HG03457 (cell line): ENCODE measurements around the gene GNL2.
A peak's percentile ranks its signal among the peaks of the same experiment; 100 is the strongest.
"Not testable (repeated sequence)": the region's sequence is repeated elsewhere in the genome, so short reads cannot be mapped to it uniquely, and the experiment has no call there.

Source experiments
- ATAC-seq: cut with Tn5 transposase; IDR thresholded peaks from one replicate; pipeline ENCODE4 v1.9.1; 2021; ENCODE audit warnings: moderate number of reproducible peaks; ENCODE audit not compliant: unreplicated experiment

Gene GNL2

DNA sequence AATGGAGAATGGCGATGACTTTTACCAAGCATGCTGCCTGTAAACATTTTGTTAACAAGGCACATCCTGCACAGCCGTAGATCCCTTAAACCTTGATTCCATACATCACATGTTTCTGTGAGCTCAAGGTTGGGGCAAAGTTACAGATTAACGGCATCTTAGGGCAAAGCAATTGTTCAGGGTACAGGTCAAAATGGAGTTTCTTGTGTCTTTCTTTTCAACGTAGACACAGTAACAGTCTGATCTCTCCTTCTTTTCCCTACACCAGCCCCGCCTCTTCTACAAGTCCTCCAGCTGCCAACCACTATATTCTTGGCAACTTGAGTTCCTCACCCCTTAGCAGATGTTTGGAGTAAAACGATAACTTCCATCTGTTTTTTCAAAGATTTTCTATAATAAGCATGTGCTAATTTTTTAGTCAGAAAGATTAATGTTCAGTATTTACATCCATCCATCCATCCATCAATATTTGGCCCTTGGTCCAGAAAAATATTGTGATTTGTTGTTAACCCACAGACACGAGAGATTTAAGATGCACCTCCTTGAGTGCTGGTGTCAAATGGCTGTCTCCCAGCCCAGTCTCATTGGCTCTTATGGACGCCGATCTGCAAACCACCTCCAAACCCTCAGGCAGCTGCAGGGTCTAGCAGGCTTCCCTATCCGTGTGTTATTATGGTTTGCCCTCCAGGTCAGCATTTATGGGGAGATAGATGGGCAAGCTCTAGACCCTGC is 35.2 kb downstream of the GNL2 start:
- ATAC-seq, result no peak

DNA sequence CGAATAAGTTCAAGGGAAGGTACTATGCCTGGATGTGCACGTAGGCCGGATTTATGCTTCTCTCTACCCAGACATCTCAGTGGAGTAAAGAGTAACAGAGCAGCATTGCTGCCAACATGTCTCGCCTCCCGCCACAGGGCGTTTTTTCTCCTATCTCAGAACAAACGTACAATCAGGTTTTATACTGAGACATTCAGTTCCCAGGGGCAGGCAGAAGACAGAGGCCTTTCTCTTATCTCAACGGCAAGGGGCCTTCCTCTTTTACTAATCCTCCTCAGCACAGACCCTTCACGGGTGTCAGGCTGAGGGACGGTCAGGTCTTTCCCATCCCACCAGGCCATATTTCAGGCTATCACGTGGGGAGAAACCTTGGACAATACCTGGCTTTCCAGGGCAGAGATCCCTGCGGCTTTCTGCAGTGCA is 35.8 kb downstream of the GNL2 start:
- ATAC-seq, result not testable (repeated sequence)

DNA sequence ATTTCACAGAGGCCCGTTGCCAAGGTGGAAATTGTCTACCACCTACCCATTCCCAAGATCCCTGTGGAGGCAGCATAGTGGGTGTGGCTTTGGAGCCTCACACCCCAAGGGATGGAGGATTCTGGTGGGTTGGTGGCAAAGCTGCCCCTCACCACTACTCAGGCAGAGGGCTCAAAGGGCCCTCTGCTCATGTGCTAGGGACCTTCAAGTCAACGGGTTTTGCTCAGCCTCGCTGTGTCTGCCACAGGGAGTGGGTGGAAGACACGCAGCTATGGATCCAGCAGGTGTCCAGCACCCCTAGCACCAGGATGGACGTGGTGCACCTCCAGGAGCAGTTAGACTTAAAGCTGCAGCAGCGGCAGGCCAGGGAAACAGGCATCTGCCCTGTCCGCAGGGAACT is 36.7 kb downstream of the GNL2 start:
- no peak for ATAC-seq

DNA sequence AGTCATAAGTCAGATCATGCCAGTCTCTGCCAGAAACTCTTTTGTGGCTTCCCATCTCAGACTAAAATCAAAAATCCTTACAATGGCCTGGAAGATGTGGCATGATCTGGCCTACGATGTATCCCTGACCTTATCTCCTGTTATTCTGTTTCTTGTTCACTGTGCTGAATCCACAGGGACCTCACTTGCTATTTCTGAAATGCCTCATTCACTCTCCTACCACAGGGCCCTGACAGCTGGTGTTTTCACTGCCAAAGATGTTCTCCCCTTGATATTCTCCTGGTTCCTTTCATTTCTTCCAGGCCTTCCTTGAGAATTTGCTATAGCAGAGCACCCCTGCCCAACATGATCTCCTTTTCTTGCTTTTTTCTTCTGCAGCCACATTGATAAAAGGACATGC is 37.3 kb downstream of the GNL2 start:
- ATAC-seq, result no peak

DNA sequence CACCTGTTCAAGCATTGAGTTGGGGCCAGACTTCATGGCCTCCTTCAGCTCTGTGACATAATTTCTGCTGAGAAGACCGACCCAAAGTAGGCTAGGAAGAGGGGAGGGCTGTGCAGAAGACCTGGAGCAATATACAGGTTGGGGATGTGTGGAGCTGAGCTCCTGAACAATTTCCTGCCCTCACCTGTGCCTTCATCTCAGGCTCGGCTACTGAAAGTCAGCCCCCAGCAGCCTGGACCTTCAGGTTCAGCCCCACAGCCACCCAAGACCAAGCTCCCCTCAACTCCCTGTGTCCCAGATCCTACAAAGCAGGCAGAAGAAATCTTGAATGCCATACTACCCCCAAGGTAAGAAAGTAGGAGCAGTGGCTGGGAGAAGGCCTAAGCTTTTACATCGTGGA is 38.3 kb downstream of the GNL2 start:
- ATAC-seq, result no peak

DNA sequence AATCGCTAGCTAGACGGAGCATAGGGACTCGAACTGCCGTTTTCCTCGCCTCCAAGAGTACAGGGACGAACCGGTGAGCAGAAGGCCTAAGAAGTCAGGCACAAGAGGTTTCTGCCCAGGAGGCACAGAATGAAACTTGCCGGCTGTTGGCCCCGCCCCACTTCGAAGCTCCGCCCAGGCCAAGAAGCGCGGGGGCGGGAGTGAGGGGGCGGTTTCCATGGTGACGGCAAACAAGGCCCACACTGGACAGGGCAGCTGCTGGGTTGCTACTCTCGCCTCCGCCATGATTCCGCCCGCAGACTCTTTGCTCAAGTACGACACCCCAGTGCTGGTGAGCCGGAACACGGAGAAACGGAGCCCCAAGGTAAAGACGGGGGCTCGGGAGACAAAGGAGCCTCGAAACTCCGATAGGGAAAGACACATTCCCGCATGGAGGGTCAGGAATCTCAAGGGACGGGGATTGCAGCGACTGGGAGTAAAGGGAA is 39.0 kb downstream of the GNL2 start, which contains the start of gene DNALI1:
Gene DNALI1, plus strand, starts transcription at position 229 of the 485 bp plus-strand sequence. Its CDS starts 55 bp downstream, at position 284.
- ATAC-seq, result no peak

DNA sequence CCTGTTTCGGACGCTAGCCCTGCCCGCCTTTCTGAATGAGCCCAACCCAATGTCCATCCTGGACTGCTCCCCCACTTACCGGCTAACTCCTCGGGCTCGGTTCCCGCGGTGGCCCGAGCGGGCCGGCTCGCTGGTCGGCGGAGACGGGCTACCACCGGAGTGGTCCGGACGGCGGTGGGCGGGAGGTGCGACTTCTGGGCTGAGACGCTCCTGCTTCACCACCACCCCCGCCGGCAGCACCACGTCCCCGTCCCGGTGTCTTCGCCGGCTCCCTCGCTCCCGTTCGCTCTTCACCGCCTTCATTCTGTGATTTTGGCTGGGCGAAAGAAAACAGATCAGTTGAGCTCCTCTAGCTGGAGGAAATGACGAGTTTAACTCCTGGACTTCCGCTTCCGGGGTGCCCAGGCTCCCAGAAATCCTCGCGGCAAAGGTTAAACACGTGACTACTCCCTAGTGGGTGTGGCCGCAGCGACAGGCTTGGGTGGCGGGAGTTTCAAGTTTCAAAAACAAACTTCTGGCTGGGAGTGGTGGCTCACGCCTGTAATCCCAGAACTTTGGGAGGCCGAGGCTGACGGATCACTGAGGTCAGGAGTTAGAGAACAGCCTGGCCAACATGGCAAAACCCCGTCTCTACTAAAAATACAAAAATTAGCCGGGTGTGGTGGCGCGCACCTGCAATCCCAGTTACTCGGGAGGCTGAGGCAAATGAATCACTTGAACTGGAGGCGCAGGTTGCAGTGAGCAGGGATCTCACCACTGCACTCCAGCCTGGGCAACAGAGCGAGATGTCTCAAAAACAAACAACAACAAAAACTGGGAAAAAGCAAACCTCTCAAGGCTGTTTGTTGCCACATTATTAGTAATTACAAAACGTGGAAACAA is 41.6 kb downstream of the GNL2 start, which contains the start of gene SNIP1:
Gene SNIP1, minus strand, starts transcription at position 367 of the 882 bp plus-strand sequence. Its CDS starts 64 bp downstream, at position 303.
- ATAC-seq, result peak; percentile 53

DNA sequence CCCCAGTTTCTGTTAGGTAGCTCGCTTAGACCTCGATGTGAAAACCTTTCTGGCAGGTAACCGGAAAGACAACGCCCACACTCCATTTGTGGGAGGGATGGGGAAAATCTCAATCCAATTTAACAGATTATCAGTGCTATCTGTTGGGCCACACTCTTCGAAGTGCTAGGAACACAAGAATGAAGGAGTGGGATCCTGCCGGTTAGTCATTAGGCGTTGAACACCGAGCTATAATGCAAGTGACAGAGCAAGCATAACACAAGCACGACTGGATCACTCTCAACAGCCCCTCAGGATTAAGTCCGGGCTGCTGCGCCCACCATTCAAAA is 42.2 kb downstream of the GNL2 start:
- ATAC-seq, result no peak

DNA sequence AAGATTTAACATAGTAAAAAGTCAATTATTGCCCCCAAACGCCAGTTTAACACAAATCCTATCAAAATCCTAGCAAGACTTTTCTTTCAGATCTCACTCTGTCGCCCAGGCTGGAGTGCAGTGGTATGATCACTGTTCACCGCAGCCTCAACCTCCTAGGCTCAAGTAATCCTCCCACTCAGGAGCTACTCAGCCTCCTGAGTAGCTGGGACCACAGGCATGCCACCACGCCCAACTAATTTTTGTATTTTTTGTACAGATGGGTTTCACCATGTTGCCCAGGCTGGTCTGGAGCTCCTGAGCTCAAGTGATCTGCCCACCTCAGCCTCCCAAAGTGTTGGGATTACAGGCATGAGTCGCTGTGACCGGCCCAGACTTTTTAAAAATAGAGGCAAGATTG is 46.4 kb downstream of the GNL2 start:
- ATAC-seq, result no peak

DNA sequence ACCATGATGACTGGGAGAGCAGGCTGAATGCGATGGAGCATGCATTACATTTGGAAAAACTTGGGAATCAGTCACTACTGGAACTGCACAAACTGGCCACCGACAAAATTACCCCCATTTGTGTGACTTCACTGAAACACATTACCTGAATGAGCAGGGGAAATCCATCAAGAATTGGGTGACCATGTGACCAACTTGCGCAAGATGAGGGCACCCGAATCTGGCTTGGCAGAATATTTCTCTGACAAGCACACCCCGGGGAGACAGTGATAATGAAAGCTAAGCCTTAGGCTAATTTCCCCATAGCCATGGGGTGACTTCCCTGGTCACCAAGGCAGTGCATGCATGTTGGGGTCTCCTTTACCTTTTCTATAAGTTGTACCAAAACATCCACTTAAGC is 50.7 kb downstream of the GNL2 start:
- ATAC-seq, result no peak

DNA sequence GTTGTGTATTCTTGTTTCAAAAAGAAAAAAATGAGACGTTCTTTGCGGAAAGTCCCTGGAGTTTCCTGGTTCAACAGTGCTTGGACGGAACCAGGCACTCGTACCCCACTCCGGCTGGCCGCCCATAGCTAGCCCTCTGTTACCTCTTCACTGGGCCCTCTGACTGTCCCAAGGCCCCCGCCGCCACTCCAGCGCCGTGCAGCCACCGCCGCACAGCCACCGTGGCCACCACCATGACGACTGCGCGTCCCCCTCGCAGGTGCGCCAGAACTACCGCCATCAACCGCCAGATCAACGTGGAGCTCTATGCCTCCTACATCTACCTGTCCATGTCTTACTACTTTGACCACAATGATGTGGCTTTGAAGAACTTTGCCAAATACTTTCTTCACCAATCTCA is 51.2 kb downstream of the GNL2 start:
- no peak for ATAC-seq

DNA sequence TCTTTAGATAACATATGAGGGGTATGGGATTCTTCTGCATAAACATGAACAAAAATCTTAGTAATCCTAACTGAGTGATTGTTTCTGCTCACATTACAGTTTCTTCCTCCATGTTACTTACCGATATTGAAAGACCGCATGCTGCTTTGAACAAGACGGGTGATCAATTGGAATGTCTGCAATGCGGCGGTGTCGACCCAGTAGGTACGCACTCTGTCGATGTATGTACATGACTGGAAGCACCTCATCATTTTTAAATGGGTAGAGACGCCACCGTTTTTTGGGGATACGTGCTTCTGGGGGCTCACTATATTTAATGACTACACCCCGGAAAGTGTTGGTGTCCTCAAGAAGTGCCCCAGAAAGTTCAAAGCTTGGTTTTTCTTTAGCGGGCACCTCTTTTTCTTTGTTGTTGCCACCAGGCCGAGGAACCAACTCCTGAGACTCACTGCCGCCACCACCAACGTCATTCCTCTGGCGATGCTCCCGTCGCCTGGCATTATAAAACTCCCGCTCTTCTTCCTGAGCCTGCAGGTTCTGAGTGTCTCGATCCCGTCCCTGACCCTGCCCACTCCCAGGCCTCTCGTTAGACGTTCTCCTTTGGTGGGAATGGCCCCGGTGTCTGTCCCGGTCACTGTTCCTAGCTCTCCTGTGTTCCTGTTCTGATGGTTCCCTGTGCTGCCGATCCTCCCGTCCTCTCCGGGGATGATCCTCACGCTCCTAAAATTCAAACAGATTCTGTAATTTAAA is 55.5 kb downstream of the GNL2 start:
- no peak for ATAC-seq

DNA sequence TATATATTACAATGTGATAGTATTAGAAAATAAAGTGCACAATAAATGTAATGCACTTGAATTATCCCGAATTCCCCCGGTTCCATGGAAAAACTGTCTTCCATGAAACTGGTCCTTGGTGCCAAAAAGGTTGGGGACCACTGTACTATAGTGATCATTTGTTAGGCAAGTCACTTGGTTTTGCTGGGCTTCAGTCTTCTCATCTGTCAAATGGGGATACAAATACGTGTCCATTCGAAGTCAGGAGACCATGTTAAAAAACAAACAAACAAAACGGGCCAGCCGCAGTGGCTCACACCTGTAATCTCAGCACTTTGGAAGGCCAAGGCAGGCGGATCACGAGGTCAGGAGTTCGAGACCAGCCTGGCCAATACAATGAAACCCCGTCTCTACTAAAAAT is 56.6 kb downstream of the GNL2 start:
- ATAC-seq, result not testable (repeated sequence)

DNA sequence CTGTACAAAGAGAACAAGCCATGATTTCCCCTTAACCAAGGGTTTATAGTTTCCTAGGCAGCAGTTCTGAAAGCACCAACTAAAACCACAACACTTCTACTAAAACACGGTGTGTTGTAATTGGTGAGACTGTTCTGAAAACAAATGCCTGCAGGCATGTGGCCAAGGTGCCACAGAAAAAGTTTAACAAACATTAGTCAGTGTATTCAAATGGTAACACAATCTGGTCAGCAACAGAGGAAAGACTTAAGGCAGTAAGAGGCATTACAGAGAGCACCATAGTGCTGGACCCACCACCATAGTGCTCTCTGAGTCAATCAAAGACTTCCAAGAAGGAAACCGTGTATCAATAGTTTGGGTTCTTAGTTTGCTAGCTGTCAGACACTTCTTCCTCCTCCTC is 58.4 kb downstream of the GNL2 start:
- ATAC-seq, result no peak

DNA sequence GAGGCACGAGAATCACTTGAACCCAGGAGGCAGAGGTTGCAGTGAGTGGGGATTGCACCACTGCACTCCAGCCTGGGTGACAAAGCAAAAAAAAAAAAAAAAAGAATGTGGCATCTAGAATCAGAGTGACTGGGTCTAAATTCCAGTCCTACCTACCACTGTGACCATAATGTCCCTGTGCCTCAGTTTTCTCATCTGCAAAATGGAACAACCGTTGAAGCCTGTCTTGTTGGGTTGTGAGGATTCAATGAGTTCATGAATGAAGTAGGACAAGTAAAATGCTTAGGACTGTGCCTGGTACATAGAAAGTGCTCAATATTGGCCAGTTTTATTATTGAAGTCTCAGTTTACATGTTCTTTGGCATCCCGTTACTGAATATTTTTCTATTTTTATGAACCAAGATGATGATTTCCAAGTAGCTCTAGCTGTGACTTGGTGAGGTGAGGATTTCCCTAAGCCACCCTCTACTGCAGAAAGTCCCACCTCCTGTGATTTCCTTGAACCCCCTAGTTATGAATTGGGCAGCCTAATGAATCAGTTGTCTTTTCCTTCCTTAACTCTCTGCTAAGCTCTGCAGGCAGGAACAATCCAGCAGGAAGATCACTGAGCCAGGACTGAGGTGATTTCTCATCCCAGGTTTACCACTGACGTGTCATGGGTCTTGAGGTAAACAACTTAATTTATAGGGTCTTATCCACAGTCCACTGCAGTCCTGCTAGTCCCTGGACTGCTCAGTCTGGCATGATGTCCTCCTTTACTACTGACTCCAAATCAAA is 62.2 kb downstream of the GNL2 start:
- ATAC-seq, result no peak

DNA sequence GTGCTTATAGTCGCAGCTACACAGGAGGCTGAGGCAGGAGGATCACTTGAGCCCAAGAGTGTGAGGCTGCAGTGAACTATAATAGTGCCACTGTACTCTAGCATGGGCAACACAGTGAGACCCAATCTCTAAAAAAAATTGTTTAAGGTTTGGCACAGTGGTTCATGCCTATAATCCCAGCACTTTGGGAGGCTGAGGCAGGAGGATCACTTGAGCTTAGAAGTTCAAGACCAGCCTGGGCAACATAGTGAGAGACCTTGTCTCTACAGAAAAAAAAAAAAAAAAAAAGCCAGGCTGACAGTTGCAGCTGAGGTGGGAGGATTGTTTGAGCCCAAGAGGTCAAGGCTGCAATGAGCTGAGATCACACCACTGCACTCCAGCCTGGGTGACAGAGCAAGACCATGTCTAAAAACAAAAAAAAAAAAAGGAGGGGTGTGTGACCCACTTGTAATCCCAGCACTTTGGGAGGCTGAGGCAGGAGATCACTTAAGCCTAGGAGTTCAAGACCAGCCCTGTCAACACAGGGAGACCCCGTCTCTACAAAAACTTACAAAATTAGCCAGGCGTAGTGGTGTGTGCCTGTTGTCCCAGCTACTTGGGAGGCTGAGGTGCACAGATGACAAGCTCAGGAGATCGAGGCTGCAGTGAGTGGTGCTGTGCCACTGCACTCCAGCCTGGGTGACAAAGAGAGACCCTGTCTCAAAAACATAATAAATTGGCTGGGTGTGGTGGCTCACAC is 63.1 kb downstream of the GNL2 start:
- ATAC-seq, result not testable (repeated sequence)

DNA sequence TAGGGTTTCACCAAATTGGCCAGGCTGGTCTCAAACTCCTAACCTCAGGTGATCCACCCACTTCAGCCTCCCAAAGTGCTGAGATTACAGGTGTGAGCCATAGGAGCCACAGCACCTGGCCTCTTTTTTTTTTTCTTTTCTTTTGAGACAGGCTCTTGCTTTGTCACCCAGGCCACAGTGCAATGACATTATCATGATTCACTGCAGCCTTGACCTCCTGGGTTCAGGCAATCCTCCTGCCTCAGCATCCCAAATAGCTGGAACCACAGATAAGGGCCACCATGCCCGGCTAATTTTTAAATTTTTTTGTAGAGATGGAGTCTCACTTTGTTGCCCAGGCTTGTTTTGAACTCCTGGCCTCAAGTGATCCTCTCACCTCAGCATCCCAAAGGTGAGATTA is 65.8 kb downstream of the GNL2 start:
- ATAC-seq, result not testable (repeated sequence)

DNA sequence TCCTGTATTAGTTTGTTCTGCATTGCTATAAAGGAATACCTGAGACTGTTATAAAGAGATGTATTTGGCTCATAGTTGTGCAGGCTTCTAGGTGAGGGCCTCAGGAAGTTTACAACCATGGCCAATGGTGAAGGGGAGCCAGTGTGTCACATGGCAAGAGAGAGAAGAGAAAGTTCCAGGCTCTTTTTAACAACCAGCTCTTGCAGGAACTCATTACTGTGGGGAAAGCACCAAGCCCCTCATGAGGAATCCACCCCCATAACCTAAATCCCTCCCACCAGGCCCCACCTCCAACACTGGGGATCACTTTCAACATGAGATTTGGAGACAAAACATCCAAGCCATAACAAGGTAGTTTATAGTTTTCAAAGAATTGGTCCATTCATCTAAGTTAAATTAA is 76.1 kb downstream of the GNL2 start:
- no peak for ATAC-seq

DNA sequence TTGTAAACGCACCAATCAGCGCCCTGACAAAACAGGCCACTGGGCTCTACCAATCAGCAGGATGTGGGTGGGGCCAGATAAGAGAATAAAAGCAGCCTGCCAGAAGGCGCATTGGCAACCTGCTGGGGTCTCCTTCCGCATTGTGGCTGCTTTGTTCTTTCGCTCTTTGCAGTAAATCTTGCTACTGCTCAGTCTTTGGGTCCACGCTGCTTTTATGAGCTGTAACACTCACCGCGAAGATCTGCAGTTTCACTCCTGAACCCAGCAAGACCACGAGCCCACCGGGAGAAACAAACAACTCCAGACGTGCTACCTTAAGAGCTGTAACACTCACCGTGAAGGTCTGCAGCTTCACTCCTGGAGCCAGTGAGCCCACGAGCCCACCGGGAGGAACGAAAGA is 76.8 kb downstream of the GNL2 start:
- not testable (repeated sequence) for ATAC-seq

DNA sequence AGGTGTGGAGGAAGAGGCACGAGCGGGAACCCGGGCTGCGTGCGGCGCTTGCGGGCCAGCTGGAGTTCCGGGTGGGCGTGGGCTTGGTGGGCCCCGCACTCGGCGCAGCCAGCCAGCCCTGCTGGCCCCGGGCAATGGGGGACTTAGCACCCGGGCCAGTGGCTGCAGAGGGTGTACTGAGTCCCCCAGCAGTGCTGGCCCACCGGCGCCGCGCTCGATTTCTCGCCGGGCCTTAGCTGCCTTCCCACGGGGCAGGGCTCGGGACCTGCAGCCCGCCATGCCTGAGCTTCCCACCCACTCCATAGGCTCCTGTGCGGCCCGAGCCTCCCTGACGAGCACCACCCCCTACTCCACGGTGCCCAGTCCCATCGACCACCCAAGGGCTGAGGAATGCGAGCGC is 77.5 kb downstream of the GNL2 start:
- not testable (repeated sequence) for ATAC-seq
